PC-3 (cell line): ENCODE data around the gene NDUFA8. TPM values are rescaled to one million over a fixed set of nuclear protein-coding genes. Genes with fewer than 3 reads are reported as not detected.

Experiments
- ATAC-seq: fragments of 200-7000 bp; cut with Tn5 transposase; 2 replicates; pipeline ENCODE4 v1.9.1; 2020; ENCODE audit warnings: mild to moderate bottlenecking, moderate library complexity
- Bru-seq: library from RNA; stranded (reverse); fragments of 400-500 nt; gene quantifications from one replicate; lab custom pipeline; 2021; lab: Mats Ljungman, UMichigan
- BruChase-seq, 2 experiments: library from RNA; stranded (reverse); fragments of 400-500 nt; gene quantifications; one replicate each; lab custom pipeline; 2021; lab: Mats Ljungman, UMichigan
- BruUV-seq: library from RNA; stranded (reverse); fragments of 400-500 nt; replicated peaks from 2 replicates; lab custom pipeline; 2021; lab: Mats Ljungman, UMichigan
- CTCF ChIA-PET: fragments of 300-600 bp; sonication (Branson Sonifier 250); formaldehyde crosslinking; loops from one replicate; lab custom pipeline; 2022; ENCODE audit warnings: antibody characterized with exemption; lab: Charles Lee
- POLR2A ChIA-PET: fragments of 300-600 bp; sonication (Branson Sonifier 250); formaldehyde crosslinking; loops from one replicate; lab custom pipeline; 2022; ENCODE audit warnings: antibody characterized with exemption; ENCODE audit not compliant: unreplicated experiment; lab: Charles Lee
- DNase-seq: peaks from one replicate; pipeline ENCODE4 v3.0.0-alpha.2; 2015
- H2AFZ ChIP-seq: fragments of 300-600 bp; sonication (generic); 2 replicates; pipeline ENCODE4 v1.6.0; 2016; ENCODE audit warnings: antibody characterized with exemption, low read length
- H3F3A ChIP-seq: fragments of 300-600 bp; sonication (generic); one replicate; pipeline ENCODE4 v1.6.0; 2017; ENCODE audit warnings: antibody characterized with exemption, low read length, control low read depth, mild to moderate bottlenecking; ENCODE audit not compliant: unreplicated experiment
- H3K27ac ChIP-seq: fragments of 300-600 bp; sonication (generic); 2 replicates; pipeline ENCODE4 v1.5.1; 2016; ENCODE audit warnings: mild to moderate bottlenecking, low read length
- H3K27me3 ChIP-seq: fragments of 300-600 bp; sonication (generic); 2 replicates; pipeline ENCODE4 v1.6.1; 2016; ENCODE audit warnings: low read length, mixed read lengths
- H3K36me3 ChIP-seq: fragments of 300-600 bp; sonication (generic); 2 replicates; pipeline ENCODE4 v1.6.1; 2016; ENCODE audit warnings: low read depth, mixed run types, low read length, mixed read lengths
- H3K4me1 ChIP-seq: fragments of 300-600 bp; sonication (generic); 2 replicates; pipeline ENCODE4 v1.5.1; 2016; ENCODE audit warnings: low read length; ENCODE audit not compliant: insufficient read depth
- H3K4me2 ChIP-seq: fragments of 300-600 bp; sonication (generic); 2 replicates; pipeline ENCODE4 v1.6.0; 2016; ENCODE audit warnings: low read length
- H3K4me3 ChIP-seq: fragments of 300-600 bp; sonication (generic); 2 replicates; pipeline ENCODE4 v1.5.1; 2016; ENCODE audit warnings: mild to moderate bottlenecking, low read length, mixed read lengths
- H3K79me2 ChIP-seq: fragments of 300-600 bp; sonication (generic); 2 replicates; pipeline ENCODE4 v1.6.1; 2017; ENCODE audit warnings: low read length, mixed read lengths
- H3K9ac ChIP-seq: fragments of 300-600 bp; sonication (generic); 2 replicates; pipeline ENCODE4 v1.6.0; 2016; ENCODE audit warnings: mild to moderate bottlenecking, low read length
- H3K9me2 ChIP-seq: fragments of 300-600 bp; sonication (generic); replicated peaks from 2 replicates; pipeline ENCODE4 v1.6.1; 2016; ENCODE audit warnings: mixed run types, low read length, mixed read lengths
- H3K9me3 ChIP-seq: fragments of 300-600 bp; sonication (generic); 2 replicates; pipeline ENCODE4 v1.6.1; 2016; ENCODE audit warnings: low read length, mixed read lengths
- H4K20me1 ChIP-seq: fragments of 300-600 bp; sonication (generic); 2 replicates; pipeline ENCODE4 v1.6.1; 2016; ENCODE audit warnings: low read length, mixed read lengths
- CTCF ChIP-seq: fragments of 300-600 bp; sonication (generic); conservative IDR thresholded peaks from 2 replicates; pipeline ENCODE4 v1.5.1; 2017; ENCODE audit warnings: antibody characterized with exemption, low read depth, mild to moderate bottlenecking, low read length
- EZH2 ChIP-seq: fragments of 300-600 bp; sonication (generic); IDR thresholded peaks from one replicate; pipeline ENCODE4 v1.6.1; 2017; ENCODE audit warnings: antibody characterized with exemption, mild to moderate bottlenecking, low read length; ENCODE audit not compliant: unreplicated experiment
- EZH2phosphoT487 ChIP-seq: fragments of 300-600 bp; sonication (generic); IDR thresholded peaks from 2 replicates; pipeline ENCODE4 v1.6.1; 2018; ENCODE audit warnings: mild to moderate bottlenecking, antibody characterized with exemption, low read length, borderline replicate concordance
- intact Hi-C: fragments of 100-400 bp; cut with micrococcal nuclease; formaldehyde crosslinking; loops from 2 replicates; pipeline ENCODE4 v1.9.0; 2023
- long read RNA-seq: library from polyadenylated mRNA; unstranded; transcript quantifications from one replicate; pipeline ENCODE4 v2.0.0, GENCODE V29; 2021; ENCODE audit not compliant: unreplicated experiment
- total RNA-seq: library from RNA; depleted of rRNA; stranded (reverse); fragments of >200 nt; gene quantifications from 2 replicates; pipeline ENCODE4 v1.2.3, GENCODE V29; 2014; rRNA removed

NDUFA8 gene
- total RNA-seq (67.5 and 71.4 TPM in 2 replicates), Bru-seq, nascent RNA (percentile 73 among the genes with signal in this experiment), BruChase-seq, experiment 1, labeled RNA remaining after a 6-hour chase (percentile 84 among the genes with signal in this experiment), BruChase-seq, experiment 2, labeled RNA remaining after a 2-hour chase (percentile 76 among the genes with signal in this experiment)
- long read RNA-seq, transcript NDUFA8-201 (4 exons, 844 nt), result major isoform, 82 of 93 reads
- long read RNA-seq, partial matches to known transcripts, result 0 of 93 reads
- long read RNA-seq, other reads (novel, unspliced or antisense), result 11 of 93 reads

DNA sequence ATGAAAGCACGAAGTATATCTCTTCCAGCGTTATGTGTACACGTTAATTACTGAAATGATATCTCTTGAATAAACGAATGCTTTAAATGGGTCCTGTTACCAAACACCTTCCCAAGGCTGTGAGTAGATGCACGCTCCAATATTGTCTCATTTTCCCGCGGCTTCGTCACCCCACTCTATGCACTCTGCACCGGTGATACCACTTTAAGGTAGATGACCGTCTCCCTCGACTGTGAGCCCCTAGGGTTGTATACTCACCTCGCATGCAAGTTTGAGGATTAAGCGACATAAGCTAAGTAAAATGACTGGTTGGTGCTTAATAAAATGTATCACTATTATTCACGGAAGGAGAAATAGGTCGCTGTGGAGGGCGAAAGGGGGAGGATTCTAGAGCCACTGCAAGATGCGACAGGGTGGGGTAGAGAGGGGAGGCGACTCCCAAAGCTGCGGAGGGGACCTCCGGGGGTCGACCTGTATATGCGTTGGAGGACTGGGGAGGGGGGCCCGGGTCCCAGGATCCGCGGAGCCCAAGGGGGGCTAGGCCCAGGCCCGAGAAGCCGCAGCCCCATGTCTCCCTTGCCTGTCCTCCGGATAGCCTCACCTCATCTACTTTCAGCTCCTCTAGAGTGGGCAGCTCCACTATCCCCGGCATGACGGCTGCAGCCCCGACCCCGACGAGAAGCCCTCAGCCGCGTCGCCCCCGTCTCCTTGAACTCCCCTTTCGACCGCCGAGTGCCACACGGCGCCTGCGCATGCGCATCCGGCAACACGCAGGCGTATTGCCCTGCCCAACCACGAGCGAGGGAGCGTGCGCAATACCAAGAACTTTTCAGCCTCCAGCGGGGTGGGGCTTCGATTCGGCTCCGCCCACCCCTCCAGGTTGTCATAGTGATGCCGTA lies at the start of gene NDUFA8, which contains the start of gene MORN5:
Gene NDUFA8, minus strand, starts transcription at position 754 of the 899 bp plus-strand sequence. Its CDS starts 102 bp downstream, at position 652.
Gene MORN5, plus strand, starts transcription at position 883 of the 899 bp plus-strand sequence. CDS start 65 bp downstream, outside the sequence.
- Histone ChIP-seq H3K4me3 (peak within 1 kb of the TSS; percentile 100), H3K27ac (peak within 1 kb of the TSS; percentile 57), H3K4me2 (peak within 1 kb of the TSS; percentile 96), H3K9me2 (no peaks in the 10 kb centered on the region), H2AFZ (peak within 1 kb of the TSS; percentile 91), H3K4me1 (0 out of 2 replicates have a peak, but pooled peaks cover 3% of the 10 kb centered on the region), H4K20me1 (0 out of 2 replicates have a peak, but pooled peaks cover 5% of the 10 kb centered on the region), H3K9me3 (0 out of 2 replicates have a peak, but pooled peaks cover 5% of the 10 kb centered on the region), H3F3A (no peaks in the 10 kb centered on the region), H3K79me2 (peaks cover 50% of the 10 kb centered on the region), H3K27me3 (no peaks in the 10 kb centered on the region), H3K36me3 (no peaks in the 10 kb centered on the region), H3K9ac (peak within 1 kb of the TSS; percentile 96)
- DNase-seq (peak; percentile 94), ATAC-seq (peak; percentile 98)
- TF ChIP-seq EZH2phosphoT487, result no peak
- TF ChIP-seq EZH2, result no peak
- TF ChIP-seq CTCF, result no peak
- intact Hi-C loops, result no loop called here
- ChIA-PET CTCF (interaction anchor here (1.5 kb wide), 1 partner anchor 34 kb away, joined by 4 read pairs; no protein-coding TSS in a partner anchor), POLR2A (interaction anchor here (0.6 kb wide), 1 partner anchor 291 kb away, joined by 3 read pairs; no protein-coding TSS in a partner anchor)
- TSS peak; percentile 82 for BruUV-seq

GRCh38 chr9:122207096-122207495 lies 47.5 kb upstream of the NDUFA8 start:
- no peak overlapping the region for H3K4me2 ChIP-seq
- no peaks in the 10 kb centered on the region for H3K36me3 ChIP-seq
- H3K27me3 ChIP-seq, result no peaks in the 10 kb centered on the region
- TF ChIP-seq CTCF, result no peak
- TF ChIP-seq EZH2phosphoT487, result no peak
- H3K4me3 ChIP-seq, result no peak overlapping the region
- H3K27ac ChIP-seq, result no peak overlapping the region
- H3K9me3 ChIP-seq, result no peaks in the 10 kb centered on the region
- BruUV-seq, result no TSS peak
- intact Hi-C loops, result no loop called here
- H4K20me1 ChIP-seq, result no peaks in the 10 kb centered on the region
- no peak for DNase-seq
- CTCF ChIA-PET, result no interaction called here
- H3K9me2 ChIP-seq, result no peaks in the 10 kb centered on the region
- H3K9ac ChIP-seq, result no peak overlapping the region
- ATAC-seq, result no peak
- no peaks in the 10 kb centered on the region for H3F3A ChIP-seq
- POLR2A ChIA-PET, result no interaction called here
- no peak overlapping the region for H2AFZ ChIP-seq
- no peaks in the 10 kb centered on the region for H3K4me1 ChIP-seq
- peaks cover 8% of the 10 kb centered on the region; the same call in 1 of the 2 replicates for H3K79me2 ChIP-seq
